SK-N-SH (cell line): ENCODE data around the gene LDB2. TPM values are rescaled to one million over a fixed set of nuclear protein-coding genes. Genes with fewer than 3 reads are reported as not detected.

Source experiments
- CTCF ChIA-PET: fragments of 300-600, 350-600 bp; formaldehyde crosslinking; extraction: SDS; loops from one replicate; lab custom pipeline; 2021; lab: Yijun Ruan, JAX
- POLR2A ChIA-PET: fragments of 350-600 bp; sonication (Branson Sonifier 250); formaldehyde crosslinking; extraction: SDS; loops from one replicate; lab custom pipeline; 2020; ENCODE audit warnings: antibody characterized with exemption, inconsistent platforms; lab: Yijun Ruan, JAX
- DNase-seq: peaks from one replicate; pipeline ENCODE4 v3.0.0; 2012
- H2AFZ ChIP-seq: fragments of 200-600 bp; sonication (generic); 2 replicates; pipeline ENCODE4 v1.8.1; 2016; ENCODE audit warnings: antibody characterized with exemption, mild to moderate bottlenecking, low read depth
- H3F3A ChIP-seq: fragments of 200-600 bp; sonication (generic); replicated peaks from 2 replicates; pipeline ENCODE3; 2016; ENCODE audit warnings: antibody characterized with exemption, mild to moderate bottlenecking; ENCODE audit not compliant: insufficient read depth
- H3K27ac ChIP-seq, 2 experiments: fragments of 200-500 bp in 1 of 2; fragments of 200-600 bp in 1 of 2; sonication (Bioruptor generic) in 1 of 2; sonication (generic), shearing (Covaris generic) in 1 of 2; 2 replicates each; pipeline versions ENCODE4 v1.5.1 to v1.6.1; 2014 to 2016; ENCODE audit warnings: low read depth in 2 of 2, inconsistent platforms in 1 of 2, low read length in 1 of 2, mild to moderate bottlenecking in 1 of 2, mixed read lengths in 1 of 2
- H3K27me3 ChIP-seq: fragments of 200-600 bp; sonication (generic), shearing (Covaris generic); 2 replicates; pipeline ENCODE4 v1.6.1; 2016; ENCODE audit warnings: mixed run types; ENCODE audit not compliant: insufficient read depth
- H3K36me3 ChIP-seq, 2 experiments: fragments of 200-500 bp in 1 of 2; fragments of 200-600 bp in 1 of 2; sonication (Bioruptor generic) in 1 of 2; sonication (generic) in 1 of 2; replicated peaks in 1 of 2; 2 replicates each; pipeline versions ENCODE3 to v1.5.1; 2014 to 2016; ENCODE audit warnings: low read length in 1 of 2, mild to moderate bottlenecking in 1 of 2; ENCODE audit not compliant: insufficient read depth in 2 of 2, control insufficient read depth in 1 of 2
- H3K4me1 ChIP-seq, 2 experiments: fragments of 200-500 bp in 1 of 2; fragments of 200-600 bp in 1 of 2; sonication (Bioruptor generic) in 1 of 2; sonication (generic), shearing (Covaris generic) in 1 of 2; 2 replicates each; pipeline versions ENCODE4 v1.5.1 to v1.6.1; 2014 to 2016; ENCODE audit warnings: low read depth in 1 of 2, low read length in 1 of 2, mixed run types in 1 of 2; ENCODE audit not compliant: insufficient read depth in 2 of 2, control insufficient read depth in 1 of 2
- H3K4me2 ChIP-seq: fragments of 200-600 bp; sonication (generic), shearing (Covaris generic); 2 replicates; pipeline ENCODE4 v1.6.1; 2017; ENCODE audit warnings: mixed run types
- H3K4me3 ChIP-seq, 2 experiments: fragments of 200-500 bp in 1 of 2; fragments of 200-600 bp in 1 of 2; sonication (Bioruptor generic) in 1 of 2; sonication (generic), shearing (Covaris generic) in 1 of 2; 2 replicates each; pipeline versions ENCODE4 v1.5.1 to v1.8.1; 2014 to 2016; ENCODE audit warnings: low read depth in 2 of 2, inconsistent platforms in 1 of 2, low read length in 1 of 2, mild to moderate bottlenecking in 1 of 2, mixed read lengths in 1 of 2, moderate library complexity in 1 of 2
- H3K79me2 ChIP-seq: fragments of 200-600 bp; sonication (generic); 2 replicates; pipeline ENCODE4 v1.8.1; 2017; ENCODE audit warnings: mild to moderate bottlenecking; ENCODE audit not compliant: insufficient read depth
- H3K9ac ChIP-seq: fragments of 200-600 bp; sonication (generic); 2 replicates; pipeline ENCODE4 v1.6.1; 2017; ENCODE audit warnings: mixed run types
- H3K9me2 ChIP-seq: fragments of 200-600 bp; sonication (generic); 2 replicates; pipeline ENCODE4 v1.6.1; 2017; ENCODE audit warnings: mixed run types
- H3K9me3 ChIP-seq: fragments of 200-600 bp; sonication (generic); 2 replicates; pipeline ENCODE4 v1.6.1; 2017; ENCODE audit warnings: mixed run types, mild to moderate bottlenecking, moderate library complexity
- H4K20me1 ChIP-seq: fragments of 200-600 bp; sonication (generic); 2 replicates; pipeline ENCODE4 v1.6.1; 2017; ENCODE audit warnings: mild to moderate bottlenecking, mixed run types; ENCODE audit not compliant: insufficient read depth
- CHD2 ChIP-seq: fragments of 150-350 bp; IDR thresholded peaks from 2 replicates; pipeline ENCODE4 v1.6.1; 2018; ENCODE audit warnings: low read length; ENCODE audit not compliant: partially characterized antibody
- ELF1 ChIP-seq: IDR thresholded peaks from 2 replicates; pipeline ENCODE4 v1.4.0; 2012
- EP300 ChIP-seq, 2 experiments: IDR thresholded peaks; 2 replicates each; pipeline versions ENCODE4 v1.4.0 to v1.6.1; 2012; ENCODE audit warnings: borderline replicate concordance in 1 of 2, low read depth in 1 of 2, low read length in 1 of 2
- GABPA ChIP-seq: IDR thresholded peaks from 2 replicates; pipeline ENCODE4 v1.4.0; 2012; ENCODE audit warnings: low read depth, mild to moderate bottlenecking
- GATA2 ChIP-seq: sonication (generic); formaldehyde crosslinking; IDR thresholded peaks from 2 replicates; pipeline ENCODE4 v1.5.0; 2020; ENCODE audit warnings: mild to moderate bottlenecking, missing genetic modification reagents
- JUND ChIP-seq: IDR thresholded peaks from 2 replicates; pipeline ENCODE4 v1.4.0; 2012
- MEF2A ChIP-seq: IDR thresholded peaks from 2 replicates; pipeline ENCODE4 v1.4.0; 2012; ENCODE audit warnings: low read depth, borderline replicate concordance
- MXI1 ChIP-seq: IDR thresholded peaks from 2 replicates; pipeline ENCODE4 v1.6.1; 2012; ENCODE audit warnings: mild to moderate bottlenecking, low read depth, low read length, improper control_type of control experiment
- NFIC ChIP-seq: IDR thresholded peaks from 2 replicates; pipeline ENCODE4 v1.4.0; 2012; ENCODE audit warnings: borderline replicate concordance
- NRF1 ChIP-seq: IDR thresholded peaks from 2 replicates; pipeline ENCODE4 v1.6.1; 2012; ENCODE audit warnings: low read depth, mild to moderate bottlenecking, low read length
- RAD21 ChIP-seq: IDR thresholded peaks from 2 replicates; pipeline ENCODE4 v1.6.1; 2012; ENCODE audit warnings: mild to moderate bottlenecking, low read length
- RCOR1 ChIP-seq: fragments of 150-350 bp; IDR thresholded peaks from 2 replicates; pipeline ENCODE4 v1.6.1; 2017; ENCODE audit warnings: antibody characterized with exemption, low read length
- RXRA ChIP-seq: IDR thresholded peaks from 2 replicates; pipeline ENCODE4 v1.4.0; 2012; ENCODE audit warnings: low read depth, mild to moderate bottlenecking, borderline replicate concordance
- SIN3A ChIP-seq: IDR thresholded peaks from 2 replicates; pipeline ENCODE4 v1.6.1; 2012; ENCODE audit warnings: low read depth, mild to moderate bottlenecking, low read length, moderate library complexity, borderline replicate concordance
- SMC3 ChIP-seq: IDR thresholded peaks from 2 replicates; pipeline ENCODE4 v1.6.1; 2012; ENCODE audit warnings: low read depth, low read length, improper control_type of control experiment
- TCF12 ChIP-seq: IDR thresholded peaks from 2 replicates; pipeline ENCODE4 v1.4.0; 2012
- YY1 ChIP-seq: IDR thresholded peaks from 2 replicates; pipeline ENCODE4 v1.4.0; 2012; ENCODE audit warnings: low read depth, mild to moderate bottlenecking
- WGBS: methylation state at CpG from one replicate; pipeline ENCODE4 v1.1.6; 2017; ENCODE audit warnings: low lambda C conversion rate; 5-methylcytosine and 5-hydroxymethylcytosine counted together
- polyA plus RNA-seq, 3 experiments: library from polyadenylated mRNA; depleted of rRNA; stranded (reverse); fragments of >200 nt; gene quantifications; 2 replicates each; pipeline ENCODE4 v1.2.3, GENCODE V29; 2012
- TF ChIP-seq, protein P1 (sequence below): fragments of 200-600 bp; sonication (generic); IDR thresholded peaks from 2 replicates; pipeline ENCODE4 v1.6.1; 2017; ENCODE audit warnings: antibody characterized with exemption, mild to moderate bottlenecking, moderate library complexity
- TF ChIP-seq, protein P2 (sequence below): IDR thresholded peaks from 2 replicates; pipeline ENCODE4 v1.4.0; 2012; ENCODE audit warnings: low read depth, borderline replicate concordance
- TF ChIP-seq, protein P3 (sequence below): fragments of 150-350 bp; IDR thresholded peaks from 2 replicates; pipeline ENCODE4 v1.6.1; 2016; ENCODE audit warnings: mild to moderate bottlenecking, low read depth, low read length
- TF ChIP-seq, protein P4 (sequence below): IDR thresholded peaks from 2 replicates; pipeline ENCODE4 v1.6.1; 2012; ENCODE audit warnings: mild to moderate bottlenecking, low read depth, low read length, moderate library complexity

LDB2 gene
- polyA plus RNA-seq, 1 of the 3 experiments (the other 2 are of a cell fraction), result 11.0 TPM

DNA sequence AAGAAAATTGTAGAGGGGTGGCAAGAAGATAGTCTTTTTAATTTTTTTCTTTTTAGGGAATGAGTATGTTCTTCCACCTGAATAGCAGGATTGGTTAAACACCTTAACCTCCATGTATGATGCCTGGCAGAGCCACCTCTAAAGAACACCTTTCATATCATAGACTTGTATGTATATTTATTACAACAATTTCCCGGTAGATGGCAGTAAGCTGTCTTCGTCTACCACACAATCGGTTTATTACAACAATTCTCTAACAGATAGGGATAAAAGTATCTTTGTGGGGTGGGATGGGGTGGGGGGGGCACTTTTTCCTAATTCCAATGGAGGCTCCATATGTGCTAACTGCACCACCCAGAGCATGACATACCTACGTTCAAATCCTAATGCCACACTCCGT lies 255.5 kb downstream of the LDB2 start:
- H3K9me2 ChIP-seq, result no peaks in the 10 kb centered on the region
- H3F3A ChIP-seq, result no peaks in the 10 kb centered on the region
- H3K4me2 ChIP-seq, result no peak overlapping the region
- no peaks in the 10 kb centered on the region for H3K79me2 ChIP-seq
- ChIA-PET CTCF (interaction anchor here (0.5 to 3.9 kb wide), 37 partner anchors 14 to 804 kb away, joined by 3 to 36 read pairs (median 3); no protein-coding TSS in a partner anchor), POLR2A (no interaction called here)
- H2AFZ ChIP-seq, result no peak overlapping the region
- no peak overlapping the region for H3K9ac ChIP-seq
- no peak overlapping the region for H3K27ac ChIP-seq
- 40% methylated on average over 5 of the region's 5 CpGs for WGBS
- H3K4me3 ChIP-seq, result no peak overlapping the region
- peaks cover 0 to 11% of the 10 kb centered on the region in 2 experiments; a peak in 1 of 4 replicates for H3K4me1 ChIP-seq
- peak; percentile 51 for DNase-seq
- H3K27me3 ChIP-seq, result no peaks in the 10 kb centered on the region
- no peaks in the 10 kb centered on the region for H3K9me3 ChIP-seq
- no peaks in the 10 kb centered on the region for H3K36me3 ChIP-seq
- no peaks in the 10 kb centered on the region for H4K20me1 ChIP-seq
- TF ChIP-seq, protein P1, sequence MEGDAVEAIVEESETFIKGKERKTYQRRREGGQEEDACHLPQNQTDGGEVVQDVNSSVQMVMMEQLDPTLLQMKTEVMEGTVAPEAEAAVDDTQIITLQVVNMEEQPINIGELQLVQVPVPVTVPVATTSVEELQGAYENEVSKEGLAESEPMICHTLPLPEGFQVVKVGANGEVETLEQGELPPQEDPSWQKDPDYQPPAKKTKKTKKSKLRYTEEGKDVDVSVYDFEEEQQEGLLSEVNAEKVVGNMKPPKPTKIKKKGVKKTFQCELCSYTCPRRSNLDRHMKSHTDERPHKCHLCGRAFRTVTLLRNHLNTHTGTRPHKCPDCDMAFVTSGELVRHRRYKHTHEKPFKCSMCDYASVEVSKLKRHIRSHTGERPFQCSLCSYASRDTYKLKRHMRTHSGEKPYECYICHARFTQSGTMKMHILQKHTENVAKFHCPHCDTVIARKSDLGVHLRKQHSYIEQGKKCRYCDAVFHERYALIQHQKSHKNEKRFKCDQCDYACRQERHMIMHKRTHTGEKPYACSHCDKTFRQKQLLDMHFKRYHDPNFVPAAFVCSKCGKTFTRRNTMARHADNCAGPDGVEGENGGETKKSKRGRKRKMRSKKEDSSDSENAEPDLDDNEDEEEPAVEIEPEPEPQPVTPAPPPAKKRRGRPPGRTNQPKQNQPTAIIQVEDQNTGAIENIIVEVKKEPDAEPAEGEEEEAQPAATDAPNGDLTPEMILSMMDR, result peak; percentile 59
- TF ChIP-seq, protein P2, sequence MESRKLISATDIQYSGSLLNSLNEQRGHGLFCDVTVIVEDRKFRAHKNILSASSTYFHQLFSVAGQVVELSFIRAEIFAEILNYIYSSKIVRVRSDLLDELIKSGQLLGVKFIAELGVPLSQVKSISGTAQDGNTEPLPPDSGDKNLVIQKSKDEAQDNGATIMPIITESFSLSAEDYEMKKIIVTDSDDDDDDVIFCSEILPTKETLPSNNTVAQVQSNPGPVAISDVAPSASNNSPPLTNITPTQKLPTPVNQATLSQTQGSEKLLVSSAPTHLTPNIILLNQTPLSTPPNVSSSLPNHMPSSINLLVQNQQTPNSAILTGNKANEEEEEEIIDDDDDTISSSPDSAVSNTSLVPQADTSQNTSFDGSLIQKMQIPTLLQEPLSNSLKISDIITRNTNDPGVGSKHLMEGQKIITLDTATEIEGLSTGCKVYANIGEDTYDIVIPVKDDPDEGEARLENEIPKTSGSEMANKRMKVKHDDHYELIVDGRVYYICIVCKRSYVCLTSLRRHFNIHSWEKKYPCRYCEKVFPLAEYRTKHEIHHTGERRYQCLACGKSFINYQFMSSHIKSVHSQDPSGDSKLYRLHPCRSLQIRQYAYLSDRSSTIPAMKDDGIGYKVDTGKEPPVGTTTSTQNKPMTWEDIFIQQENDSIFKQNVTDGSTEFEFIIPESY, result no peak
- TF ChIP-seq RXRA (no peak), NFIC (no peak), ELF1 (no peak), RAD21 (peak; percentile 75), TCF12 (no peak), JUND (no peak), GABPA (no peak), MXI1 (no peak), GATA2 (CRISPR knock-in tag) (no peak), MEF2A (no peak), YY1 (no peak), RCOR1 (no peak), CHD2 (no peak), EP300 (IDR thresholded peaks at IDR 0.05; ENCODE audit: borderline replicate concordance in 1 of 2, low read depth in 1 of 2, low read length in 1 of 2) (no peak), SMC3 (peak; percentile 60), SIN3A (no peak), NRF1 (no peak)
- TF ChIP-seq, protein P3, sequence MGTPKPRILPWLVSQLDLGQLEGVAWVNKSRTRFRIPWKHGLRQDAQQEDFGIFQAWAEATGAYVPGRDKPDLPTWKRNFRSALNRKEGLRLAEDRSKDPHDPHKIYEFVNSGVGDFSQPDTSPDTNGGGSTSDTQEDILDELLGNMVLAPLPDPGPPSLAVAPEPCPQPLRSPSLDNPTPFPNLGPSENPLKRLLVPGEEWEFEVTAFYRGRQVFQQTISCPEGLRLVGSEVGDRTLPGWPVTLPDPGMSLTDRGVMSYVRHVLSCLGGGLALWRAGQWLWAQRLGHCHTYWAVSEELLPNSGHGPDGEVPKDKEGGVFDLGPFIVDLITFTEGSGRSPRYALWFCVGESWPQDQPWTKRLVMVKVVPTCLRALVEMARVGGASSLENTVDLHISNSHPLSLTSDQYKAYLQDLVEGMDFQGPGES, result no peak
- TF ChIP-seq, protein P4, sequence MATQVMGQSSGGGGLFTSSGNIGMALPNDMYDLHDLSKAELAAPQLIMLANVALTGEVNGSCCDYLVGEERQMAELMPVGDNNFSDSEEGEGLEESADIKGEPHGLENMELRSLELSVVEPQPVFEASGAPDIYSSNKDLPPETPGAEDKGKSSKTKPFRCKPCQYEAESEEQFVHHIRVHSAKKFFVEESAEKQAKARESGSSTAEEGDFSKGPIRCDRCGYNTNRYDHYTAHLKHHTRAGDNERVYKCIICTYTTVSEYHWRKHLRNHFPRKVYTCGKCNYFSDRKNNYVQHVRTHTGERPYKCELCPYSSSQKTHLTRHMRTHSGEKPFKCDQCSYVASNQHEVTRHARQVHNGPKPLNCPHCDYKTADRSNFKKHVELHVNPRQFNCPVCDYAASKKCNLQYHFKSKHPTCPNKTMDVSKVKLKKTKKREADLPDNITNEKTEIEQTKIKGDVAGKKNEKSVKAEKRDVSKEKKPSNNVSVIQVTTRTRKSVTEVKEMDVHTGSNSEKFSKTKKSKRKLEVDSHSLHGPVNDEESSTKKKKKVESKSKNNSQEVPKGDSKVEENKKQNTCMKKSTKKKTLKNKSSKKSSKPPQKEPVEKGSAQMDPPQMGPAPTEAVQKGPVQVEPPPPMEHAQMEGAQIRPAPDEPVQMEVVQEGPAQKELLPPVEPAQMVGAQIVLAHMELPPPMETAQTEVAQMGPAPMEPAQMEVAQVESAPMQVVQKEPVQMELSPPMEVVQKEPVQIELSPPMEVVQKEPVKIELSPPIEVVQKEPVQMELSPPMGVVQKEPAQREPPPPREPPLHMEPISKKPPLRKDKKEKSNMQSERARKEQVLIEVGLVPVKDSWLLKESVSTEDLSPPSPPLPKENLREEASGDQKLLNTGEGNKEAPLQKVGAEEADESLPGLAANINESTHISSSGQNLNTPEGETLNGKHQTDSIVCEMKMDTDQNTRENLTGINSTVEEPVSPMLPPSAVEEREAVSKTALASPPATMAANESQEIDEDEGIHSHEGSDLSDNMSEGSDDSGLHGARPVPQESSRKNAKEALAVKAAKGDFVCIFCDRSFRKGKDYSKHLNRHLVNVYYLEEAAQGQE, result no peak
